Fibroblast of villous mesenchyme (primary cell): ENCODE measurements around the gene ZSCAN30. TPM values are rescaled to one million over a fixed set of nuclear protein-coding genes. Genes with fewer than 3 reads are reported as not detected.

Experiments
- DNase-seq: peaks from one replicate; pipeline ENCODE4 v3.0.0-alpha.2; 2010; ENCODE audit warnings: low read depth
- H3K4me3 ChIP-seq: 2 replicates; pipeline ENCODE4 v1.5.1; 2011; ENCODE audit warnings: low read depth, mild to moderate bottlenecking, low read length
- total RNA-seq: library from RNA; depleted of rRNA; stranded (reverse); fragments of >200 nt; gene quantifications from 2 replicates; pipeline ENCODE4 v1.2.3, GENCODE V29; 2012
- TF ChIP-seq, protein P1 (sequence below): IDR thresholded peaks from 2 replicates; pipeline ENCODE4 v1.5.1; 2012; ENCODE audit warnings: low read depth, mild to moderate bottlenecking, low read length; ENCODE audit not compliant: insufficient read depth

ZSCAN30 gene
- total RNA-seq, 1 donor = 21.6 TPM

DNA sequence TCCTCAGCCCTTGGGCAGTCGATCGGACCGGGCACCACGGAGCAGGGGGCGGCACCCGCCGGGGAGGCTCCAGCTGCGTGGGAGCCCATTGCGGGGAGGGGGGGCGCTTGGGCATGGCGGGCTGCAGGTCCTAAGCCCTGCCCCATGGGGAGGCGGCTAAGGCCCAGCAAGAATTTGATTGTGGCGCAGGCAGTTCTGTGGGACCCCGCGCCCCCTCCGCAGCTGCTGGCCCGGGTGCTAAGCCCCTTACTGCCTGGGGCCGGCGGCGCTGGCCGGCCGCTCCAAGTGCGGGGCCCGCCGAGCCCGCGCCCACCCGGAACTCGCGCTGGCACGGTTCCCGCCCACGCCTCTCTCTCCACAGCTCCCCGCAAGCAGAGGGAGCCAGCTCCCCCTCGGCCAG is 18.4 kb downstream of the ZSCAN30 start:
- TF ChIP-seq, protein P1, sequence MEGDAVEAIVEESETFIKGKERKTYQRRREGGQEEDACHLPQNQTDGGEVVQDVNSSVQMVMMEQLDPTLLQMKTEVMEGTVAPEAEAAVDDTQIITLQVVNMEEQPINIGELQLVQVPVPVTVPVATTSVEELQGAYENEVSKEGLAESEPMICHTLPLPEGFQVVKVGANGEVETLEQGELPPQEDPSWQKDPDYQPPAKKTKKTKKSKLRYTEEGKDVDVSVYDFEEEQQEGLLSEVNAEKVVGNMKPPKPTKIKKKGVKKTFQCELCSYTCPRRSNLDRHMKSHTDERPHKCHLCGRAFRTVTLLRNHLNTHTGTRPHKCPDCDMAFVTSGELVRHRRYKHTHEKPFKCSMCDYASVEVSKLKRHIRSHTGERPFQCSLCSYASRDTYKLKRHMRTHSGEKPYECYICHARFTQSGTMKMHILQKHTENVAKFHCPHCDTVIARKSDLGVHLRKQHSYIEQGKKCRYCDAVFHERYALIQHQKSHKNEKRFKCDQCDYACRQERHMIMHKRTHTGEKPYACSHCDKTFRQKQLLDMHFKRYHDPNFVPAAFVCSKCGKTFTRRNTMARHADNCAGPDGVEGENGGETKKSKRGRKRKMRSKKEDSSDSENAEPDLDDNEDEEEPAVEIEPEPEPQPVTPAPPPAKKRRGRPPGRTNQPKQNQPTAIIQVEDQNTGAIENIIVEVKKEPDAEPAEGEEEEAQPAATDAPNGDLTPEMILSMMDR = no peak
- no peak overlapping the region for H3K4me3 ChIP-seq
- DNase-seq = no peak

- TF ChIP-seq, protein P1 = no peak
- DNase-seq = no peak
Observed at GRCh38 chr18:35268821-35269220, 21.2 kb downstream of the ZSCAN30 start.

GRCh38 chr18:35267809-35268208 is 22.2 kb downstream of the ZSCAN30 start:
- H3K4me3 ChIP-seq = peak overlapping the region; percentile 58
- TF ChIP-seq, protein P1 = no peak
- DNase-seq = no peak

More at GRCh38 chr18:35268821-35269220, 21.2 kb downstream of the ZSCAN30 start:
- no peak overlapping the region for H3K4me3 ChIP-seq

GRCh38 chr18:35267161-35267651 is 22.8 kb downstream of the ZSCAN30 start:
- H3K4me3 ChIP-seq = peak overlapping the region; percentile 58
- TF ChIP-seq, protein P1 = no peak
- peak; percentile 53 for DNase-seq

DNA sequence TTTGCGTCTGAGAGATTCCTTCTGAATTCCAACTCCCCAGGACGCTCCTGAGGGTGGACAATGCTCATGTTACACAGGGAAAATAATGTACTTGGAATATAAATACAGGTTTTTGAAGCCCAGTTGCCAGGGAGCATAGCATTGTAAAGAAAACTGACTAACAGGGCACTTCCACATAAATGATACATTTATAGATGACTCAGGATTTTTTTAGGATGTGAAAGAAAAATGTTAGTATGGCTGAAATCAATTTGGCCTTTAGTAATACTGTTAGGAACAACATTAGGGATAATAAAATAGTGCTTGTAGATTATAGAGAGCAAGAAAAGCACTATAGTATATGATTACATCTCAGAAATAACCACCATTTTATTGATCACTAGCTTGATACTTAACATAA is 25.6 kb downstream of the ZSCAN30 start:
- TF ChIP-seq, protein P1 = no peak
- no peak overlapping the region for H3K4me3 ChIP-seq
- no peak for DNase-seq

GRCh38 chr18:35256947-35257346 is 33.1 kb downstream of the ZSCAN30 start:
- TF ChIP-seq, protein P1 = no peak
- H3K4me3 ChIP-seq = no peak overlapping the region
- no peak for DNase-seq

DNA sequence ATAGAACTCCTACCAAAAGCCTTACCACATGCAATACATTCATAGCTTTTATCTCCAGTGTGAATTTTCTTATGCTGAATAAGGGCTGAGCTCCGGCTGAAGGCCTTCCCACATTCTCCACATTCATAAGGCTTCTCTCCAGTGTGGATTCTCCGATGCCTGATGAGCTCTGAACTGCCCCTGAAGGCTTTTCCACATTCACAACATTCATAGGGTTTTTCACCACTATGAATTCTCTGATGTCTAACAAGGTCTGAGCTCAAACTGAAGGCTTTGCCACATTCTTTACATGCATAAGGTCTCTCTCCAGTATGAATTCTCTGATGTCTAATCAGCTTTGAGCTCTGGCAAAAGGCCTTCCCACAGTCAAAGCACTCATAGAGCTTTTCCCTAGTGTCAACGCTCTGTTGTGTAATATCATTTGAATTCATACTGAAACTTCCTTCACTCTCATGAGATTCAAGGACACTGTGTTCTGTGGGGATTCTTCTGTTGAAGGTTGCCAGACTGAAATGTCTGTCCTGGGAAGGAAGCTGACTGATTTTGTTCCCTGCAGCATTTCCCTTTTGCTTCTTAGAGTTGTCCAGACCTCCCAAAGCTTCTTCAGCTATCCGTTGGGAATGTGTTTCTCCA is 36.3 kb downstream of the ZSCAN30 start:
- DNase-seq = no peak
- TF ChIP-seq, protein P1 = no peak
- H3K4me3 ChIP-seq = no peak overlapping the region
